LNCAP (cell line): ENCODE measurements around the gene ZNF768.

Experiments used
- TF ChIP-seq, protein P1 (sequence below): fragments of 450-650 bp; IDR thresholded peaks from 2 replicates; pipeline ENCODE4 v1.5.1; 2017; ENCODE audit warnings: mild to moderate bottlenecking

ZNF768 gene

DNA sequence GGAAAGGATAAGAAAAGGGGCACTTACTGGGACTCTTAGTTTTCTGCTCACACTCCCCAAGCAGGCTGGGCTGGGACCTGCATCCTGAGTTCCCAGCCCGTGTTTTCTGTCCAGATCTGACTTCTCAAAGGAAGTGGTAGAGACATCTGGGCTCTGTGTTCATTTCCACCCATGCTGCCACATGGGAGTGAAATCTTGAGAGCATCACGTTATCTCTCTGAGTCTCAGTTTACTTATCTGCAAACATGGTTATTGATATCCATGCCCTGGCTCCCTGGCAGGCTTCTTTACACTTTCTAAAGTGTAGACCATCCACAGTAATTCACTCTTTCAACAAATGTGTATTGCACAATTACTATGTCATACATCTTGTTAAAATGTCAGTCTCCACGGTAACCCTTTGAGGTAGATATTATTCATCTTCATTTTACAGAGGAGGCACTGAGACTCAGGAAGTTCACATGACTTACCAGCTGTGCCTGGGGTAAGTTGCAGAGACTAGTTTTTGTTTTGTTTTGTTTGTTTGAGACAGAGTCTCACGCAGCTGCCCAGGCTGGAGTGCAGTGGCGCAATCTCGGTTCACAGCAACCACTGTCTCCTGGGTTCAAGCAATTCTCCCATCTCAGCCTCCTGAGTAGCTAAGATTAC is 41.7 kb upstream of the ZNF768 start:
- TF ChIP-seq, protein P1, sequence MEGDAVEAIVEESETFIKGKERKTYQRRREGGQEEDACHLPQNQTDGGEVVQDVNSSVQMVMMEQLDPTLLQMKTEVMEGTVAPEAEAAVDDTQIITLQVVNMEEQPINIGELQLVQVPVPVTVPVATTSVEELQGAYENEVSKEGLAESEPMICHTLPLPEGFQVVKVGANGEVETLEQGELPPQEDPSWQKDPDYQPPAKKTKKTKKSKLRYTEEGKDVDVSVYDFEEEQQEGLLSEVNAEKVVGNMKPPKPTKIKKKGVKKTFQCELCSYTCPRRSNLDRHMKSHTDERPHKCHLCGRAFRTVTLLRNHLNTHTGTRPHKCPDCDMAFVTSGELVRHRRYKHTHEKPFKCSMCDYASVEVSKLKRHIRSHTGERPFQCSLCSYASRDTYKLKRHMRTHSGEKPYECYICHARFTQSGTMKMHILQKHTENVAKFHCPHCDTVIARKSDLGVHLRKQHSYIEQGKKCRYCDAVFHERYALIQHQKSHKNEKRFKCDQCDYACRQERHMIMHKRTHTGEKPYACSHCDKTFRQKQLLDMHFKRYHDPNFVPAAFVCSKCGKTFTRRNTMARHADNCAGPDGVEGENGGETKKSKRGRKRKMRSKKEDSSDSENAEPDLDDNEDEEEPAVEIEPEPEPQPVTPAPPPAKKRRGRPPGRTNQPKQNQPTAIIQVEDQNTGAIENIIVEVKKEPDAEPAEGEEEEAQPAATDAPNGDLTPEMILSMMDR = no peak

DNA sequence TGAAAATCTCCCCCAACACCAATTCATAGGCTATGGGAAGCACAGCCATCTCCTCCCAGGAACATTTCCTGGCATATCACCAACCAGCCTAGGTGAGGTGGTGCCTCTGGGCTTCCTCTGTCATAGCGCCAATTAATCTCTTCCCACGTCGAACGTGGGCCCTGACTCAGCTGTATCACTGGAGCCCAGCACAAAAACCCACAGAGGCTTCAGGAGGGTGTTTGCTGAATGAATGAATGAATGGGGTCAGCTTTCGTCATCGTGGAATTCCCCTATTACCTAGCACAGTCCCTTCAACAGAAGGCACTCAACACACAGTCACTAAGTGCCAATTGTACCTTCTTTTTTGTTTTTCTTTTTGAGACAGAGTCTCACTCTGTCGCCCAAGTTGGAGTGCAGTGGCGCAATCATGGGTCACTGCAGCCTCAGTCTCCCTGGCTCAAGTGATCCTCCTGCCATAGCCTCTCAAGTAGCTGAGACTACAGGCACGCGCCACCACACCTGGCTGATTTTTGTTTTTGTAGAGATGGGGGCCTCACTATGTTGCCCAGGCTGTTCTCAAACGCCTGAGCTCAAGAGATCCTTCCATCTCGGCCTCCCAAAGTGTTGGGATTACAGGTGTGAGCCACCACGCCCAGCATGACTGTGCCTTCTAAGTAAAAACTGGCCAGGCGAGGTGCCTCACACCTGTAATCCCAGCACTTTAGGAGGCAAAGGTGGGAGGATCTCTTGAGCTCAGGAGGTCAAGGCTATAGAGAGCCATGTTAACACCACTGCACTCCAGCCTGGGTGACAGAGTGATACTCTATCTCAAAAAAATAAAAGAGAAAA is 41.0 kb upstream of the ZNF768 start:
- TF ChIP-seq, protein P1 = no peak

DNA sequence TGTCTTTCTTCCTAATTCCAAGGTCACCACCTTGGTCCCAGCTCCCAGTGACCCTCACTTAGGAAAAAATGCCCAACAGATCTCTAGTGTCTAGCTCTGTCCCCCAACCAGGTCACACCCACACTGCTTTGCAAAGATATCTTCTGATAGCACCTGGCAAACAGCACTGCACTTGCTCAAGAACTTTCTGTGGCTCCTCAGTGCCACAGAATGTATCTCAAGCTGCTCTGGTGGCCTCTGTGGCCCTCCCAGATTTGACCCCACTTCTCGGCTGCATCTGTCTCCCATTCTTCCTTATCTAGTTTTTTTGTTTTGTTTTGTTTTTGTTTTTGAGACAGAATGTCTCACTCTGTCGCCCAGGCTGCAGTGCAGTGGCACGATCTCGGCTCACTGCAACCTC is 40.2 kb upstream of the ZNF768 start:
- TF ChIP-seq, protein P1 = no peak

DNA sequence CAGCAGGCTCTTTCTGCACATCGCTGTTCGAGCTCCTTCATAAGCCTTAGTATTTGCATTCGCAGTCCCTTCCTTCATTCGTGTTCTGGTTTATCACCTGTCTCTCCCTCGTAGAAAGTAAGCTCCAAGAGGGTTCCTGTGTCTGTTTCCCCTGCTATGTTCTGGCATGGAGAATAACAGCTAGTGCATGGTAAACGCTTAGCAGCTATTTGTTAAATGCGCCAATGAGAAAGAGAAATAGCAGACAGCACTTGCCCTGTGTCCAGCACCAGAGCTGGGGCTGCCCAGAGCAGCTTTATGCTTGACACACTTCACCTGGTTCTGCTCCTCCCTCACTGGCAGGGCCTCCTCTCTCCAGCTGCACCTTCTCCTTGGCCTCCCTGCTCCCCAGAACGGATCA is 39.6 kb upstream of the ZNF768 start:
- TF ChIP-seq, protein P1 = no peak

DNA sequence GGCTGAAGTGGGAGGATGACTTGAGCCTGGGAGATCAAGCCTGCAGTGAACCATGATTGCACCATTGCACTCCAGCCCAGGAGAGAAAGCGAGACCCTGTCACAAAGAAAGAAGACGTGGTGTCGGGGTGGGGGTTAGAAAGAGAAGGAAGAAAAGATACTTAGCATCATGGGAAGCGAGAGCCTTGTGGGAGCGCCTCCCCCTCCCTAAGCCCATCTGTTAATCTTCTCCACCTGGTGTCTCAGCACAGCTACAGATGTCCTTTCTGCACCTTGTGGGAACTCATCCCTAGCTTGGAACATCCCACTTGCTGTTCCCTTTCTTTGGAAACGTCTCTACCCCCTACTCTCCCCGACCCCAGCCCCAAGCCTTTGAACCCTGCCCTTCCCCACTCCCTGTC is 39.2 kb upstream of the ZNF768 start:
- TF ChIP-seq, protein P1 = no peak

DNA sequence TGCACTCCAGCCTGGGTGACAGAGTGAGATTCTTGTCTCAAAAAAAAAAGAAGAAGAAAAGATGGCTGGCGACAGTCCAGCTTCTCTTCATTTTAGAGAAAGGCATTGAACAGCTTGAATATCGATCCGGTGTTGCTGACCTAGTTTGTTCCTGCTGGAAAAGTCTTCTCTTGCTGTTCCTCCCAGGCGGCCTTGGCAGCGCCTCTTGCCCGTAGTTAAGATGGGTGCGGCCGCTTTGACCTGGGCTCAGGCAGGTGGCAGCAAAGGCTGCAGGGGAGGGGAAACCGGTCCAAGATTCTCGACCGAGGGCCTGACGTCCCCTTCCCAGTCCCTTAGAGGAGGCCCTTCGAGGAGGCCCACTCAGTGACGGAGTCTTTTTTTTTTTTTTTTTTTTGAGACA is 35.7 kb upstream of the ZNF768 start:
- TF ChIP-seq, protein P1 = no peak

DNA sequence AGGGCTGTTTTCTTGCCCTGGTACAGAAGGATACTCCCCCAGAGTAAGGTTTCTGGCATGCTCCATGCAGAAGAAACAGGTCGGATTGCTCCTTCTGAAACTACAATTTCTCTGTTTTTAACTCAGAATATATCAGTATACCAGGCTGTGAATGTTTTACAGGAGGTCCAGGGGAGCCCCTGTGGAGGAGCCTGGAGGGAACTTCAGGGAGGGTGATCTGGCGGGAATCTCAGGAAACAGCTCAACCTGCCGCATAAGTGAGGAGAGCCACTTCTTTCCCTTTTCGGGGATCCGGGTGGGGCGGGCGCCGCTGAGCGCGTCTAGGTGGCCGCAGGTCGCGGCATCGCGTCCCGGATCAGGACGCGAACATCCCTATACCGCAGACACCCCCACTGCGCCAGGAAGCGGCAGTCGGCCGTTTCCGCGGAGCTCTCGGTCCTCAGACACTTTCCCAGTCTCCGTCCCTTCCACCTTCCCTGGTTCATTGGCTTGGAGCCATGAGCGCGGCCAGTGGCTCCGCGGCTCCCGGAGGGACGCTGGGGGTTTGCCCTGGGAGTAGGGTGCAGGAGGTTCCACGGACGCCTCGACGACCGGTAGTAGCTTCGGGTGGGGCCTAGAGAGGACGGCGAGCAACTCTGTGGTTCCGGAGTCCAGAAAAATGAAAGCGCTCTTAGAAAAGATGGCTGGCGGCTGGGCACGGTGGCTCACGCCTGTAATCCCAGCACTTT is 34.9 kb upstream of the ZNF768 start:
- TF ChIP-seq, protein P1 = no peak
